ENCODE measurements around the gene FBXL7.
A peak's percentile ranks its signal among the peaks of the same experiment; 100 is the strongest.

Gene FBXL7

DNA sequence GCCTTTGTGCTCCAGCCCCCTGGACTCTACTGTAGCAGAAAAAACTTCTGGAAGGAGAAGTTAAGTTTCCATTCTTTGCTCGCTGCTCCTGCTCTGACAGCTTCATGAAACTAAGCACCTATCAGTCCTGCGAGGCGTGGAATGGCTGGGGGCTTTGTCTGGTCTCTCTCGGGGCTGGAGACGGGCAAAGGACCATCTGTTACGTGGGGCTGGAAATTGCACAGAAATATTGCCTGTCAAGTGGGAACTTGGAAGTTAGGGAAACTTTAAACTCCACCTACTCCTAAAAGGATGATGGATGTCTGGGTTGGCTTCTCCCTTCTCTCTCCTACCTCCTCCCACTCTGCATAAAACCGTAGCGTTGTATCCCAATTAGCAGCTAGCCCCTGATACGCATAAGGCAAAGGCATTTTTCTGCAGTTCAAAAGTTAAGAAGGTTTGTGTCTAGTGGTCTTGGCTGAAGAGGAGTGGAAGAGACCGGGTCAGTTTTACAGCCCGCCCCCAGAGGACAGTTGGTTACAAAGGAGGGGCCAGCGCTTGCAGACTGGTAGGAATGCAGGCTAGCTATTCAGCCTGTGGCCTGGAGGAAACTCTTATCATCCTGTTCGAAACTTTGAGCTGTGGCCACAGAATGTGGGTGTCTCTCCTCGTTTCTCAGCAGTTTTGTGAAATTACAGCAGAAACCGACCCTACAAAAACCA lies 1.3 kb downstream of the FBXL7 start:
- peak in 39 of 56 donors; percentile 2 to 63 (median 18) for DNase-seq

DNA sequence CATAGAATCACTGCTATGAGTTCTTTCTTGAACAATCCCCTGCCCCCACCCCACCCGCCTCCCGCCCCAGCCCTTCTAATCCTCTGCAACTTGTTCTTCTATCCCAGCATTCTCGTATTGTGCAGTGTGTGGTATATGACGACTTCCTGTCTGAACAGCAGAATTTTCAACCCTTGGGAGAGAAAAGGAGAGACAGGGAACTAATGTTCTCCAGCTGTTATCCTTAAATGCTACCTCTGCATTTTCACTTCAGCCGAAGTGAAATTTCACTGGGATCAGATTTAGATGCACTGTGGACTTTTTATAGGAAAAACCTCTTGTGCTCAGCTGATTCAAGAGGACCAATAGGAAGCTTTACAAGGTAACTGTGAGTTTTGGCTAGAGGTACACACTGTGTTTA lies 2.2 kb downstream of the FBXL7 start:
- DNase-seq: no peak

DNA sequence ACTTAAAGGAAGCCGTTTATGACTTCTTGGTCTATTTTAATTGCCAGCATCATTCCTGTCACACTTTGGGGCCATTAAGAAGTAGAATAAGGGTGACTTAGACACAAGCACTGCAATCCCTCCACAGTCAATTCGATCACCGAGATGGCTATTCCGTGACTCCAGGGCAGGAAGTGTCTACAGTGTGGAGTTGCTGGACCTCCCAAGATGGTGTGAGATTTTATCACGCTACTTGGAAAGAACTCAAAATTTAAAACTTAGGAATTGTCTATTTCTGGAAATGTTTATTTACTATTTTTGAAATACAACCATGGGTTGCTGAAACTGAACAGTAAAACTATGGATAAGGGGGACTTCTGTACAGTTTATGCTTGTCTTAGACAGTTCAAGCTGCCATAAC lies 6.2 kb downstream of the FBXL7 start:
- DNase-seq: no peak

DNA sequence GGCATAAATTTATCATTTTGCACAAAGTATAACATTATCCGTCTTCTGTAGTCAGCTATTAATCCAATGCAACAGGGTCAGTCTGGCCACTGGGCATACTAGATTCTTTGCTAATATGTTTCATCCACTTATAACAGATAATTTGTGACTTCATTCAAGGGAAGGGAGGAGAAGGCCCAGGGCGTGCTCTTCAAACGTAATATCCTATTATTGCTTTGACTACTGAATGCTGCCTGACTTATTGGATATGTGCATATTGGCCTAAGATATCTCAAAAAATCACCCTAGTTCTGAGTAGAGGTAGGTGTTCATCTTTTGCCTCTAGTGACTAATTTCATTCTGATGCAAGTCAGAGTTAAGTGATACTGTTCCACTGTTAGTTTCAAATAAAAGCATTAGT lies 6.9 kb downstream of the FBXL7 start:
- DNase-seq: no peak

DNA sequence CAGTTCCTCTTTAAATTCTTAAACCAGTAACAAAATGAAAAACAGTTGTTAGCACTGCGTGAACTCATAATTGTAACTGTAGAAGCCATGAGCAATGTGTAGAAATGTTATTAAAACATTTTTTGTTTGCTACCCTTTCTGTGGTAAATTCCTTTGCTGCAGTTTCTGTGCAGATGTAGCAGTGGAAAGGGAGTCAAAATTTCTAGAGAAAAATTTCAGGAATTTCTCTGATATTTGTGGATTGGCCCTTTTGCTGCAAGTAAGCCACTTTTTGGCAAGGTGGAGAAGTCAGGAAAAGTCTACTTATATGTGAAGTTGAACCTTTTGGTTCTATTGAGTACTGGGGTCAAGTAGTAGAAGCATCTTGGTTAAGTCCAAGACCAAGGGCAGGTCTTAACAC lies 10.1 kb downstream of the FBXL7 start:
- no peak for DNase-seq

DNA sequence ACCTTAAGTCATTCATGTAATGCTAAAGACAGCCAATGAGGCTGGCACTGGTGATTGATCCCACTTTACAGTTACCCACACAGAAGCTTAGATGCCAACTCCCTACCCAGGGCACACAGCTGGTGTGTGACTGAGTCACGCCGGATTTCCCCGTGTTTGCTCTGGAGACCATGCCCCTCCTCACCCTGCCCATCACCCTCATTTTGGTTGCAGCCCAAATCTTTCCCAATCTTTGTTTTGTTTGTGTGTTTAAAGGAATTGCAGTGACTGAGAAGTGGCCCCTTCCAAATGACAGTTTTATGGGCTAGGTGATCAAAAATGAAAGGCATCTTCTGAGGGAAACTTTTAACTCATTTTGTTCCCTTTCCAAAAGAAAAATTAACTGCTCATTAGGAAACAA lies 10.9 kb downstream of the FBXL7 start:
- DNase-seq: peak in 2 of 56 donors; percentile 18 to 20

DNA sequence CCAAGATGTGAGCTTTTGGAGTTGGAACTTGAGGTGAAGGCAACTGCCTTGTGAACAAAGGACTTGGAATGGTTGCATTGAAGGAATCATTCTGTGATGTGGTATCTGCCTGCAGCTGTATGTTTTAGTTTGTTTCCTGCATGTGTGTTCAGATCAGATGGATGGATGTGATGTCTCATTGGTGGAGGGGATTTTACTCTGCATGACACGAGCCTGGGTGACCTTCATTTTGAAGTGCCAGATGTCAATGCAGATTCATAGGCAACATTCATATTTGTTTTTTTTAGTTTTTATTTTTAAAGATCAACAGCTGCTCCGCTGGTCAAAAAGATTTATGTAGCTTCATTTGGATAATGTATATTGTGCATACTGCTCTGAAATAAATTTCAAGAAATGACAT lies 13.5 kb downstream of the FBXL7 start:
- no peak for DNase-seq

DNA sequence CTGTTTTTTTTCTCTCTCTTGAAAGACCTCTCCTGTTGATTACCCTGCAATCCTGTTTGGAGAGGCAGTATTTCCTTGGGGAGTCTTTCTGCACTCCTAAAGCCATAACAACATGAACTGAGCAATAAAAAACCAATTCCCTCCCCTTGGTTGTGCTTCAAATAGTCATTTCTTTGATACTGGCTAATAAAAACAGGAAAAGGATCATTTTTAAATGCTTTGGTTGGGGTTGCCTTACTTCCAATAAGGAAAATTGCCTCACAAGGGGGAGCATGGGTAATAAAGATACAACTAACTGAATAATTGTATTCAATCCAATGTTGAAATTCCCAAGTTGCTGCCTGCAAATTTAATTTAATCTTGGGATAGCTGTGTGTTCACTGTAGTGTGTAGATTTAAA lies 13.9 kb downstream of the FBXL7 start:
- DNase-seq: no peak

DNA sequence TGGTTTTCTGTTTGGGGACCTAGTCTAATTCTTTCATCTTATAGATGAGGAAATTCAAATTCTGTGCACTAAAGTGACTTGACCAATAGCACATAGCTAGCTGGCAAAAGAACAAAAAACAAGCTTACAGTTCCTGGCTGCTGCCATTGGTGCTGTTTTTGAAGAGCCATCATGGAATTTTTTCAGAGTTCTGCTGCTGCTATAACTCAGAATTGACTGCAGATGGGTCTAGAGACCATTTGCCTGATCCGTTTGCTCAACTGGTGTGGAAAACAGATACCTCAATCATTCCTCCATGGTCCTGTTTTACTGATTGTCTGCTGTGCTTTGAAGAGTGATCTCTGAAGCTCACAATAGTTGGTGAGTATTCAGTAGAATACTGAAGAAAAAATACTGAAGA lies 15.2 kb downstream of the FBXL7 start:
- DNase-seq: peak in 2 of 56 donors; percentile 10 to 11

DNA sequence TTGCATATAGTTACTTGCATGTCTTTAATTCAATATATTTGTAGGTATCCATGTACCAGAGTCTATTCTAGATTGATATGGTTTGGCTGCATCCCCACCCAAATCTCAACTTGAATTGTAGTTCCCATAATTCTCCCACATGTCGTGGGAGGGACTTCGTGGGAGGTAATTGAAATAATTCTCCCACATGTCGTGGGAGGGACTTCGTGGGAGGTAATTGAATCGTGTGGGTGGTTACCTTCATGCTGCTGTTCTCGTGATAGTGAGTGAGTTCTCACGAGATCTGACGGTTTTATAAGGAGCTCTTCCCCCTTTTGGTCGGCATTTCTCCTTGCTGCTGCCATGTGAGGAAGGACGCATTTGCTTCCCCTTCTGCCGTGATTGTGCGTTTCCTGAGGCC lies 16.5 kb downstream of the FBXL7 start:
- no peak for DNase-seq

DNA sequence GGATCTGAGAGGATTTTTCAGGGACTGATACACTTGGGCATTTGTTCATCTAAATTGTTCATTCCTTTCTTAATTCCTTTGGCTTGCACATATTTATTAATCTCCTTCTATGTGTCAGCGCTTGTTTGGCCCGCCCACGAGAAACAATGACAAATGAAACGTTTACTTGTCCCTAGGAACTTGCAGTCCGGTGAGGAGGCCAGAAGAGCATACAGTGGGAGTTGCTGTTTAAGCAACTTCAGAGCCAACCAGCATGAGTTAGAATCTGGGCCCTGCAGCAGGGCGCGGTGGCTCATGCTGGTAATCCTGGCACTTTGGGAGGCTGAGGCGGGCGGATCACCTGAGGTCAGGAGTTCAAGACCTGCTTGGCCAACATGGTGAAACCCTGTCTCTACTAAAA lies 18.8 kb downstream of the FBXL7 start:
- DNase-seq: no peak

DNA sequence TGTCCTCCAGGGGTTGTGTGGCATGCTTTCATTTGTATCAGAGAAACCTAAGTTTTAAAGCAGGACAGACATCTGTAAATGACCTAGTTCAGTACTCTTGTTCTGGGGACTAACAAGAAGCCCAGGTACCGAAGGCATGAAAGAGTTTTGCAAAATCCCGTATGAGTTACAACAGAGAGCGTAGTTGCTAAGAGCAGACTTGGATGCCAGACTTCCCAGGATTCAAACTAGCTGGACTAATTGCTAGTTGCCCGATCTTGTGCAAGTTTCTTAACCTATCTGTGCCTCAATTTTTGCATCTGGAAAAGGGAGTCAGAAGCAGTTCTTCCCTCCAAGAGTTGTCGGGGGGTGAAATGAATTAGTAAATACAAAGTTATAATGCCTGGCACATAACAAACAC lies 20.9 kb downstream of the FBXL7 start:
- DNase-seq: no peak

DNA sequence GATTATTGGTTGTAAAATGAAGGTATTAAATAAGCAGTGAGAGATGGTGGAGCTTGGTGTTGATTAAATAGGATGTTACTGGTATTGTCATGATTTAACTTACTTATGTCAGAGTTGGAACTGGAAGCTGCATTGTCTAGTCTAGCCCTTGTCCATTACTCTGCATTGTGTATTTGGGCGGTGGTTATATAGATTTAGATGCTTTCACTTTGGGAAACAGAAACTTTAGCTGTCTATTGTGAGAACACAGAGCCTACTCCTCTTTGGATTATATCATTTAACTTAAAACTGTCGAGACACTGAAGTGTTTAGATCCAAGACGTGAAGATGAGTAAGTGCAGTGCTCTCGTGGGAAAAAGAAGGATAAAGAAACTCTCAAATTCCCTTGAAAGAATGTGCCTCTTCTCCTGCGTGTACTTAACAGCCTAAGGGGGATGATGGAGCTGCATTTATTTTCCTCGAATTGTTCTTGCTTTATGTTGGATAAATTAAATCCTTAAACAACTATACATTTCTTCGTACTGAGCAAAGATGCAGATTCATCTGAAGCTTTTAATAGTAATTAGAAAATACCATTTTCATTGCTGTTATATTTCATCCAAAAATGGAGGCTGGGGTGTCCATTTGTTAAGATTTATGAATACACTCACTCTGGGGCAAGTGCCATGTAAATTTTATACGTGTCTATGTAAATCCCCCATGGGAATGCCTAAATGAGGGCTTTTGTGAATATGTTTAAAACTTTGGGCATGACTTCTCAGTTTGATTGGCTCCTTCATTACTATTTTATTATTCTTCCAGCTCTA lies 21.6 kb downstream of the FBXL7 start:
- peak in 1 of 56 donors; percentile 3 for DNase-seq

DNA sequence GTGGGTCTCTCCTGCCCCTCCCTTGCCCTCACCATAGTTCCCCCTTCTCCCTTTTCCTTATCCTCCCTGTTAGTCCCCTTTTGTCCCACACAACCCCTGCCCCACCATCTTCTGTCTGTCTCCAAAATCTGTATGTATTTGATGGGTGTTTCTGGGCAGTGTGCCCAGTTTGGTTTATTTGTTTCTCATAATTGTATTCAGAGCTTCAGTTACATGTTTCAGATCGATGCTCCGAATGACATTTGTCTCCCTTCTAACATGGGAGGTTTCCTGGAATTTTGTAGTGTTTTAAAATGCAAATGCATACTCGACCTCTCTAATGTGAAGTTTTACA lies 22.2 kb downstream of the FBXL7 start:
- DNase-seq: peak in 1 of 56 donors; percentile 29

DNA sequence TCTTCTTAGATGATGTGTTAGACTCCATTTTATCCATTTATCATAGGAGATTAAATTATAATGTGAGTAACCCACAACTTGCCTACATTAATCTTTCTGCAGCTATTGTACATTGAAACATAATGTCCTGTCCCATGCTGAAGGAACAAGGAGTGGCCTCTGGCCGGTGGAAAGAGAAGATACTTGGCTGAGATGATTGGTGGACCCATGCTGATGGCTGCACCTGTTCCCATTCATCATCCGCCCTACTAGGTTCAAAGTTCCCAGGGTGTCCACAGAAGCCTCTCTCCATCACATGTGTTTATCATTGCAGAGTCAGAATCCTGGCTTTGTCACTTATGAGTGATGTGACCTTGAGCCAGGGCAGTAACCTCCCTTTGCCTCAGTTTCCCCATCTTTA lies 24.7 kb downstream of the FBXL7 start:
- DNase-seq: no peak

DNA sequence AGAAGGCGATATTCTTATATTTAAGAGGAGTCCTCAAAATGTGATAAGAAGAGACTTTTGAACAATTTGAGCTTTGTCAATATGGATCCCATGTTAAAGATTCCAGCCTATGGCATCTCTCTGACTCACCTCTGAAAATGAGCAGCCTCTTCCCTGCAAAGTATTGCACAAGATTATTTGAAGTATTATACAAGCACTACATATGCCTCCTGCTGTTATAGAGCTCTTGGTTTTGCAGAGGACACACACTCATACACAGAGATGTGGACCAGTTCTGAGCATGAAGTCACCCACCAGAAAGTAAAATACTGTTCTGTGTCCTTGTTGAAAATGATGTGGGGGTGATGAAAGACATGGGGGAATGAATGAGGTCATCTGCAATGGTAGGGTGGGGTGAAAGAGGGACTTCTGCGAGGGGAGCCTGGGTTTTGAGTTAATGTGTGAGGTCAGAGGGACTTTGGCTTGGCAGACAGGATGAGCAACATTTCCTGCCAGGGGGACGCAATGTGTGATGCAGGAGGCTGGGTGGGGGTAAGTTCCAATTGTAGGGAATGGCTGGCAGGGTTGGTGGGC lies 25.8 kb downstream of the FBXL7 start:
- peak in 1 of 56 donors; percentile 17 for DNase-seq

DNA sequence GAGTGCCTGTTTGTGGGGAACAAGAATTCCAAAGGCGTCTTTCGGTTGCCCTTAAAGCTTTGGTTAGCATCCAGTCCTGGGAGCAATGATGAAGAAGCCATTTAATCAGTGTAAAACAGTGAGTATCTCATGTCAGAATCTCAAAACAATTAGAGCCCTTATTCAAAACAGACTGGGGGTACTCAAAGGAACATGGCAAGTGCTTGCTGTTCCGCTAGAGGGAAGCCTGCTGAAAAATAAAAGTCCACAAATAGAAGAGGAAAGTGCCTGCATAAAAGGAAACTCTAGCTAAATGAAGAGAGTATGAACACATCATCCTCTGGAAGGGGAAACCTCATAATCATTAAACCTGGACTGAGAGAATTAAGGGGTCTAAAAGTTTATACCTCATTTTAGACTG lies 26.4 kb downstream of the FBXL7 start:
- peak in 4 of 56 donors; percentile 14 to 32 (median 20) for DNase-seq

DNA sequence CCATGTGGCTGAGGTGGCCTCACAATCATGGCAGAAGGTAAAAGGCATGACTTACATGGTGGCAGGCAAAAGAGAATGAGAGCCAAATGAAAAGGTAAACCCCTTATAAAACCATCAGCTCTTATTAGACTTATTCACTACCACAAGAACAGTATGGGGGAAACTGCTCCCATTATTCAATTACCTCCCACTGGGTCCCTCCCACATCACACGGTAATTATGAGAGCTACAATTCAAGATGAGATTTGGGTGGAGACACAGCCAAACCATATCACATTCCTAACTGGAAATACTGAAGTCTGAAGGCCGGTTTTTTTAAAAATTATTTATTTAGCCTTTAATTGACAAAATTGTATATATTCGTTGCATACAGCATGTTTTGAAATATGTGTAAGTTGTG lies 28.5 kb downstream of the FBXL7 start:
- no peak for DNase-seq

DNA sequence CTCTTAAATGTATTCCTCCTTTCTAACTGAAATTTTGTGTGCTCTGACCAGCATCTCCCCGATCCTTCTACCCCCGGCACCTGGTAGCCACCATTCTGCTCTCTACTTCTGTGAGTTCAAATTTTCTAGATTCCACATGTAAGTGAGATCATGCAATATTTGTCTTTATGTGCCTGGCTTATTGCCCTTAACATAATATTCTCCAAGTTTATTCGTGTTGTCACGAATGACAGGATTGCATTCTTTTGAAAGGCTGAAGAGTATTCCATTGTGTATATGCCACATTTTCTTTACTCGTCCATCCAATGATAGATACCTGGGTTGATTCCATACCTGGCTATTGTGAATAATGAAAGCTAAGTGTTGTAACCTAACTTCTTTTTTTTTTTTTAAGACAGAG lies 29.0 kb downstream of the FBXL7 start:
- no peak for DNase-seq

DNA sequence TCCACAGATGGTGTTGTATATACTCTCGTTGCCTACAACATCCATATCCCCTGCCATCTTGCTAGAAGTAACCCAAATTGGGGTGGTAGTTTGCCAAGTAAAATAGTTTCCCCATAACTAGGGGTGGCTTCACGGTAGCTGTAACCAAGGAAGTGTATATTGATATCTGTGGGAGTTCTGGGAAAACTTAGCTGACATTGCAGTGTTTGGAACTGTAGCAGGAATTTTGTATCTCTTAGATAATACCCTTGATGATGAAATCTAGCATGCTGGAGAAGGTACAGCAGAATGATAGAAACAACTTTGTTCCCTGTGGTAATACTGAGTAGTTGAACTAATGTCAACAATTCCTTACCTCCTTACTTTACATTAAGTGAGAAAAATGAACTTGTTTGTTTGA lies 29.8 kb downstream of the FBXL7 start:
- DNase-seq: no peak

DNA sequence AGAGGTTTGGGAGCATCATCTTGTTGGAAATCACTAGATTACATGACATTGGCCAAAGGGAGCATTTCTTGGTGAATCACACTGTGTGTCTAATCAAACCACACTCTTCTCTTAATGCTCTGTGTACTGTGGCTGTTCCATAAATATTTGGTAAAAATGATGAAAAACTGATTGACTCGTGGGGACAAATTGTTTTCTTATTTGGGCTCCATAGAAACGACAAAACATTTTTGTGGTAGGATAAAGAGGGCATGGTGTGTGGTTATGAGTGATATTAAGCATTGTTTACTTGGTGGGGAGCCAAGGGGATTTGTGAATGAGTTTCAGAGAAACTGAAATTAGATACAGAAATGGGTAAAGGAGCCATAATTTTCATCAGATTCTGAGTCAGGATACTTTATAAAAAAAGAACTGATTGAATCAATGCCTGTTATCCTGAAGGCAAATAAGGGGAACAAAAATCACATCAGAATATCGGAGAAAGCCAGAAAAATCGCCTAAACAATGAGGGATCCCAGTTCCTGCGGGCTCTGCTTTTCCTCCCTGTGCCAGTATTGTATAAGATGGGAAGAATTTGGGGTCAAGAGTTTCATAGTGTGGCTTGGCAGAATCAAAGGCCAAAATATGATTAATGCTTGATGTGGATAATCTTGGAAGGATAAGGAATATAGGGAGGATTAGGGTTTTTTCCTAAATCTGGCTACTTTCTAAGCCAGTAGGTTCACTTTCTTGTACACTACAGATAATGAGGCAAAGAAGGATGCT lies 33.3 kb downstream of the FBXL7 start:
- DNase-seq: no peak

DNA sequence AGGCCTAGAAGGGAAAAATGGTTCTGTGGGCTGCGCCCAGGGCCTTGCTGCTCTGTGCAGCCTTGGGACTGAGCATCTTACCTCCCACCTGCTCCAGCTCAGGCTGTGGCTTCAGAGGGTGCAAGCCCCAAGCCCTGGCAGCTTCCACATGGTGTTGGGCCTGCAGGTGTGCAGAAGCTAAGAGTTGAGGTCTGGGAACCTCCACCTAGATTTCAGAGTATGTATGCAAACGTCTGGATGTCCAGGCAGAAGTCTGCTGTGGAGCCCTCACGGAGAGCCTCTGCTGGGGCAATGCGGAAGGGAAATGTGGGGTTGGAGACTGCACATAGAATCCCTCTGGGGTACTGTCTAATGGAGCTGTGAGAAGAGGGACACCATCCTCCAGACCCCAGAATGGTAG lies 36.0 kb downstream of the FBXL7 start:
- DNase-seq: no peak

Measured in amygdala (tissue), 56 donors.